Esophagus squamous epithelium (tissue), 5 donors: Measurements from ENCODE around the gene TNFRSF14. TPM values are rescaled to one million over a fixed set of nuclear protein-coding genes. Genes with fewer than 3 reads are reported as not detected.
"Not testable (repeated sequence)": the region's sequence is repeated elsewhere in the genome, so short reads cannot be mapped to it uniquely, and the experiment has no call there.

Source experiments
- DNase-seq: peaks from one replicate; lab custom pipeline; 2025; lab: John Stamatoyannopoulos, UW
- H3K27ac ChIP-seq, 4 donors: fragments of 200-600 bp; sonication (generic); one replicate each; pipeline ENCODE4 v1.5.1; 2016 to 2019; ENCODE audit warnings: mild to moderate bottlenecking in 1 of 4
- H3K27me3 ChIP-seq, 4 donors: fragments of 200-600 bp; sonication (generic); 1 replicate in 3 of 4; 2 replicates in 1 of 4; pipeline versions ENCODE4 v1.5.1 to v1.6.0; 2017 to 2021; ENCODE audit warnings: antibody characterized with exemption in 1 of 4
- H3K36me3 ChIP-seq, 3 donors: fragments of 200-600 bp; sonication (generic); one replicate each; pipeline ENCODE4 v1.5.1; 2016 to 2019
- H3K4me1 ChIP-seq, 3 donors: fragments of 200-600 bp; sonication (generic); one replicate each; pipeline ENCODE4 v1.5.1; 2017 to 2019
- H3K4me3 ChIP-seq, 4 donors: fragments of 200-600 bp; sonication (generic); 1 replicate in 3 of 4; 2 replicates in 1 of 4; pipeline ENCODE4 v1.5.1; 2016 to 2019; ENCODE audit warnings: mild to moderate bottlenecking in 2 of 4, moderate library complexity in 1 of 4
- H3K9me3 ChIP-seq, 3 donors: fragments of 200-600 bp; sonication (generic); one replicate each; pipeline ENCODE4 v1.5.1; 2016 to 2019
- POLR2A ChIP-seq, 4 donors: fragments of 450-650 bp; IDR thresholded peaks; one replicate each; pipeline ENCODE4 v1.6.1; 2017; ENCODE audit warnings: antibody characterized with exemption in 4 of 4, mild to moderate bottlenecking in 4 of 4, moderate library complexity in 3 of 4
- WGBS, 2 donors: methylation state at CpG; one replicate each; pipeline ENCODE4 v1.1.5; 2018; 5-methylcytosine and 5-hydroxymethylcytosine counted together
- intact Hi-C: fragments of 100-400 bp; cut with DNase I; formaldehyde crosslinking; loops from one replicate; pipeline ENCODE4 v1.15.0; 2022
- total RNA-seq, 4 donors: library from RNA; depleted of rRNA; stranded (reverse); fragments of >200 nt; gene quantifications; one replicate each; pipeline ENCODE4 v1.1.0, GENCODE V29; 2016
- TF ChIP-seq, protein P1 (sequence below), 6 experiments: fragments of 450-650 bp in 4 of 6; fragments of 200-600 bp in 2 of 6; sonication (generic) in 2 of 6; IDR thresholded peaks; one replicate each; pipeline ENCODE4 v1.5.1; 2016 to 2019; ENCODE audit warnings: antibody characterized with exemption in 6 of 6, mild to moderate bottlenecking in 4 of 6, moderate library complexity in 4 of 6
- donor health status: DM: yes; HTN: yes; CAD: no.

The TNFRSF14 gene
- total RNA-seq, 4 donors from 2014 or later: 13.8 to 39.5 (median 19.6) TPM

- 0% methylated on average over 8 of the region's 52 CpGs; no CpG with 5 or more reads in 1 of the 2 donors for WGBS, 2 donors
- Histone ChIP-seq H3K9me3 (no peaks in the 10 kb centered on the region), H3K4me3 (peak overlapping the region; percentile 36 to 78 (median 57)), H3K4me1 (peaks cover 54 to 83% (median 54%) of the 10 kb centered on the region in 3 donors), H3K27me3 (peaks cover 0 to 11% (median 0%) of the 10 kb centered on the region in 4 donors), H3K36me3 (no peaks in the 10 kb centered on the region), H3K27ac (peak overlapping the region; percentile 89 to 98 (median 97))
- TF ChIP-seq, protein P1, sequence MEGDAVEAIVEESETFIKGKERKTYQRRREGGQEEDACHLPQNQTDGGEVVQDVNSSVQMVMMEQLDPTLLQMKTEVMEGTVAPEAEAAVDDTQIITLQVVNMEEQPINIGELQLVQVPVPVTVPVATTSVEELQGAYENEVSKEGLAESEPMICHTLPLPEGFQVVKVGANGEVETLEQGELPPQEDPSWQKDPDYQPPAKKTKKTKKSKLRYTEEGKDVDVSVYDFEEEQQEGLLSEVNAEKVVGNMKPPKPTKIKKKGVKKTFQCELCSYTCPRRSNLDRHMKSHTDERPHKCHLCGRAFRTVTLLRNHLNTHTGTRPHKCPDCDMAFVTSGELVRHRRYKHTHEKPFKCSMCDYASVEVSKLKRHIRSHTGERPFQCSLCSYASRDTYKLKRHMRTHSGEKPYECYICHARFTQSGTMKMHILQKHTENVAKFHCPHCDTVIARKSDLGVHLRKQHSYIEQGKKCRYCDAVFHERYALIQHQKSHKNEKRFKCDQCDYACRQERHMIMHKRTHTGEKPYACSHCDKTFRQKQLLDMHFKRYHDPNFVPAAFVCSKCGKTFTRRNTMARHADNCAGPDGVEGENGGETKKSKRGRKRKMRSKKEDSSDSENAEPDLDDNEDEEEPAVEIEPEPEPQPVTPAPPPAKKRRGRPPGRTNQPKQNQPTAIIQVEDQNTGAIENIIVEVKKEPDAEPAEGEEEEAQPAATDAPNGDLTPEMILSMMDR (IDR thresholded peaks at IDR 0.05): peak in 3 of 6 experiments; percentile 12 to 18 (median 14)
- TF ChIP-seq POLR2A (IDR thresholded peaks at IDR 0.05): peak in 1 of 4 donors; percentile 71
- intact Hi-C loops: loop anchor here (5.0 to 10.0 kb wide), 2 partner anchors 134 to 352 kb away; partner anchors contain the start of genes FAAP20 and PEX10
- peak; percentile 68 for DNase-seq
Observed at GRCh38 chr1:2546515-2547209, 9.5 kb upstream of the TNFRSF14 start.

DNA sequence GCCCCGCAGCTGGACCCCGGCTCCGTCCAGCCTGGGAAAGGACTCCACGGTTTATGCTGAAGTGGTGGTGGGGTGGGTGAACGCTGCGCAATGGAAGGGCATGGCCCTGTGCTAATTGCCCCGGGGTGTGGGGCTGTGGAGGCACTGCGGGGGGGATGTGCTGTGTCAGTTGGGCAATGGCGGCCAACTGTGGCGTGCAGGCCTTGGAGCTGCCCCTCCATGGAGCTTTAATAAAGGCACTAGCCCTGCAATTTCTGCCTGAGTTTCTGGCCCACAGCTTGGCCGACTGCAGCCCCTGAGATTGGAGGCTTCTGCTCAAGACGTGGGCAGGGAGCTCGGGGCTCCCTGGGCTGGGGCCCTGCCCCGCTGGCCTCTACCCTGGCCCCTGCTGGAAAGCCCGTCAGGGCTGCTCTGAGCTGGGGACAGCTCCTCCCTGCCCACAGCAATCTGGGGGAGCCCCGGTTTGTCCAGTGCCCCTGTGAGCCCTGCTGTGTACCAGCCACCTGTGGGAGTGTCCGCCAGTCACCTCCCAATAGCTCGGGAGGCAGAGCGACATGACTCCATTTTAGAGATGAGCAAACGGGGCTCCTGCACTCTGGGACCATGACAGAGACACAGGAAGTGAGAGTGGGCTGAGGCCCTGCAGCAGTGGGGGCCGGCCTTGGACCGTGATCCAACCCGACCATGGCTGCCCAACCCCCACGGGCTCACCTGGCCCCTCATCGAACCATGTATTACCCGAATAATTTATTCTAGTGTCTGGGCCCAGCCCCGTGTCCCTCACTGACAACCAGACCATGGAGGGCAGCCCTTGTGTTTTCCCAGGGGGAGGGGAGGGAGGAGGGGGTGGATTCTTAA is 8.7 kb upstream of the TNFRSF14 start:
- Histone ChIP-seq H3K4me1 (peaks cover 54 to 79% (median 54%) of the 10 kb centered on the region in 3 donors), H3K9me3 (no peaks in the 10 kb centered on the region), H3K36me3 (no peaks in the 10 kb centered on the region), H3K4me3 (peak overlapping the region; percentile 36 to 78 (median 57)), H3K27me3 (peaks cover 0 to 3% (median 0%) of the 10 kb centered on the region in 4 donors), H3K27ac (peak overlapping the region; percentile 89 to 98 (median 97))
- intact Hi-C loops: loop anchor here (5.0 to 10.0 kb wide), 2 partner anchors 135 to 353 kb away; partner anchors contain the start of genes FAAP20 and PEX10
- TF ChIP-seq, protein P1 (IDR thresholded peaks at IDR 0.05): no peak
- no peak for TF ChIP-seq POLR2A (IDR thresholded peaks at IDR 0.05)
- WGBS, 2 donors: 6 to 20% methylated on average over 3 of the region's 27 CpGs
- DNase-seq: no peak

DNA sequence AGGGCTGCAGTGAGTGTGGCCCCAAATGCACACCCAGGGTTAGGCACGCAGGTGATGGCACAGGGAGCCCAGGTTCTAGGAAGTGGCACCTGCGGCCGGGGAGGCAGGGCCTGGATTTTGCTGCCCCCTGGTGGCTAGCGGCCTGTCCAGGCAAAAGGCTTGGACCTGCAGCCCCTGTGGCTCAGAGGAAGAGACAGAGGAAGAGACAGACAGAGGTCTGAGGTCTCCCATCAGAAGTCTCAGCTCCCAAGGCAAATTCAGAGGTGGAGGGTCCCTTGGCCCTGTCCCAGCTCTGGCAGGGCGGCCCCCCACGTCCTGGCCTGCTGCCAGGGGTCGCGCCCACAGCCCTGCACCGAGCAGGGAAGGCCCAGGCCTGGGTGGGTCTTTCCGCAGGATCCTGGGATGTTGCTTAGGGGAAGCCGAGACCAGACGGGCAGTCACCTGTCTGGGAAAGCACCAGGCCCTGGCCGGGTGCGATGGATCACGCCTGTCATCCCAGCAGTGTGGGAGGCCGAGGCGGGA is 8.0 kb upstream of the TNFRSF14 start:
- no peaks in the 10 kb centered on the region for H3K27me3 ChIP-seq
- DNase-seq: no peak

DNA sequence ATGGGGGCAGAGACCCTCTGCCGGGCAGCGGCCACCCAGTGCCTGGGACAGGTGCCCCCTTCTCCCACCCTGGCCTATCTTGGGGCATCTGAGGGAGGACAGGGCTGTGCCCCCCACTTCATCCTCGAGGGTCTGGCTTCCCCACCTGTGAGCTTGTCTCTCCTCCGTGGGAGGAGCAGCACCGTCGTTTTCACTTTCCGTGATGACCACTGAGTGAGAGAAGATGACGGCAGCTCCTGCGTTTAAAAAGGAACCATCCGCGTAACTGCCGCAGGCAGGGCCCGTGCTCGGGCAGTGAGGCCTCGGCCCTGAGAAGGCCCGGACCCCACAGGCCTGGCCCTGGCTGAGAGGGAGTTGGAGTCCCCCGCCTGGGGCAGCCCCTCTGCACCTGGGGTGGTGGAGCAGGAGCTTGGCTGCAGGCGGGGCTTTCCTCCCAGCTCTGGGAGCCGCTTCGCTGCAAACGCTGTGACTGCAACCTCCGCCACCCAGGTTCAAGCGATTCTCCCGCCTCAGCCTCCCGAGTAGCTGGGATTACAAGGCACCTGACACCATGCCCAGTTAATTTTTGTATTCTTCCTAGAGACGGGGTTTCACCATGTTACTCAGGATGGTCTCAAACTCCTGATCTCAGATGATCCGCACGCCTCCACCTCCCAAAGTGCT is 6.7 kb upstream of the TNFRSF14 start:
- DNase-seq, H3K27me3 ChIP-seq, H3K36me3 ChIP-seq, H3K9me3 ChIP-seq: not testable (repeated sequence)
- H3K27ac ChIP-seq: peak overlapping the region; percentile 89 to 98 (median 97)
- intact Hi-C loops: loop anchor here (5.0 to 10.0 kb wide), 2 partner anchors 137 to 355 kb away; partner anchors contain the start of genes FAAP20 and PEX10
- H3K4me1 ChIP-seq: peaks cover 45 to 69% (median 48%) of the 10 kb centered on the region in 3 donors
- peak overlapping the region in 3 of 4 donors; percentile 54 to 78 (median 60) for H3K4me3 ChIP-seq
- WGBS, 2 donors: 70 to 87% methylated on average over 3 to 12 of the region's 28 CpGs

More for the DNA sequence above, 8.0 kb upstream of the TNFRSF14 start:
- Histone ChIP-seq H3K27ac (peak overlapping the region; percentile 89 to 98 (median 97)), H3K4me1 (peaks cover 54 to 75% (median 54%) of the 10 kb centered on the region in 3 donors), H3K4me3 (peak overlapping the region; percentile 36 to 78 (median 57)), H3K9me3 (no peaks in the 10 kb centered on the region), H3K36me3 (no peaks in the 10 kb centered on the region)
- 0% methylated on average over 3 to 4 of the region's 17 CpGs for WGBS, 2 donors
- intact Hi-C loops: loop anchor here (5.0 to 10.0 kb wide), 2 partner anchors 136 to 353 kb away; partner anchors contain the start of genes FAAP20 and PEX10
- TF ChIP-seq POLR2A (IDR thresholded peaks at IDR 0.05): no peak
- TF ChIP-seq, protein P1 (IDR thresholded peaks at IDR 0.05): peak; percentile 96 to 98 (median 96)

- Histone ChIP-seq H3K4me3 (peak overlapping the region in 1 of 4 donors; percentile 18), H3K27ac (peak overlapping the region in 2 of 4 donors; percentile 44 to 65), H3K4me1 (peaks cover 44 to 69% (median 48%) of the 10 kb centered on the region in 3 donors)
- intact Hi-C loops, H3K36me3 ChIP-seq, DNase-seq, H3K9me3 ChIP-seq, H3K27me3 ChIP-seq: not testable (repeated sequence)
- 48 to 67% methylated on average over 3 to 4 of the region's 12 CpGs for WGBS, 2 donors
Observed at GRCh38 chr1:2550309-2550861, 5.8 kb upstream of the TNFRSF14 start.

GRCh38 chr1:2551544-2551943 is 4.6 kb upstream of the TNFRSF14 start:
- H3K36me3 ChIP-seq, H3K4me3 ChIP-seq, H3K27me3 ChIP-seq, H3K9me3 ChIP-seq, intact Hi-C loops, DNase-seq, H3K27ac ChIP-seq: not testable (repeated sequence)
- peaks cover 38 to 66% (median 45%) of the 10 kb centered on the region in 3 donors for H3K4me1 ChIP-seq
- WGBS, 2 donors: 88% methylated on average over 5 of the region's 9 CpGs; no CpG with 5 or more reads in 1 of the 2 donors
